ENCODE results near the gene FMNL3. TPM values are rescaled to one million over a fixed set of nuclear protein-coding genes. Genes with fewer than 3 reads are reported as not detected.
A peak's percentile ranks its signal among the peaks of the same experiment; 100 is the strongest.

FMNL3 gene
- total RNA-seq, 6 experiments from 2014 or later = 2.1 to 4.9 (median 2.9) TPM

- Histone ChIP-seq H3K27ac (no peak overlapping the region), H3K27me3 (no peaks in the 10 kb centered on the region), H3K9me3 (no peaks in the 10 kb centered on the region), H3K4me1 (no peaks in the 10 kb centered on the region), H3K36me3 (no peaks in the 10 kb centered on the region), H3K4me3 (no peak overlapping the region)
- intact Hi-C loops (cut with DNase I) = no loop called here
- WGBS (ENCODE audit: insufficient coverage, low coverage, low lambda C conversion rate, missing lambda C conversion rate) = 67% methylated on average over 3 of the region's 3 CpGs
- DNase-seq (no peak), ATAC-seq (no peak)
- no peak for TF ChIP-seq POLR2A (IDR thresholded peaks at IDR 0.05)
- TF ChIP-seq, protein P1, sequence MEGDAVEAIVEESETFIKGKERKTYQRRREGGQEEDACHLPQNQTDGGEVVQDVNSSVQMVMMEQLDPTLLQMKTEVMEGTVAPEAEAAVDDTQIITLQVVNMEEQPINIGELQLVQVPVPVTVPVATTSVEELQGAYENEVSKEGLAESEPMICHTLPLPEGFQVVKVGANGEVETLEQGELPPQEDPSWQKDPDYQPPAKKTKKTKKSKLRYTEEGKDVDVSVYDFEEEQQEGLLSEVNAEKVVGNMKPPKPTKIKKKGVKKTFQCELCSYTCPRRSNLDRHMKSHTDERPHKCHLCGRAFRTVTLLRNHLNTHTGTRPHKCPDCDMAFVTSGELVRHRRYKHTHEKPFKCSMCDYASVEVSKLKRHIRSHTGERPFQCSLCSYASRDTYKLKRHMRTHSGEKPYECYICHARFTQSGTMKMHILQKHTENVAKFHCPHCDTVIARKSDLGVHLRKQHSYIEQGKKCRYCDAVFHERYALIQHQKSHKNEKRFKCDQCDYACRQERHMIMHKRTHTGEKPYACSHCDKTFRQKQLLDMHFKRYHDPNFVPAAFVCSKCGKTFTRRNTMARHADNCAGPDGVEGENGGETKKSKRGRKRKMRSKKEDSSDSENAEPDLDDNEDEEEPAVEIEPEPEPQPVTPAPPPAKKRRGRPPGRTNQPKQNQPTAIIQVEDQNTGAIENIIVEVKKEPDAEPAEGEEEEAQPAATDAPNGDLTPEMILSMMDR (IDR thresholded peaks at IDR 0.05) = no peak
These were observed 23.5 kb downstream of the FMNL3 start for GRCh38 chr12:49683599-49684309.

DNA sequence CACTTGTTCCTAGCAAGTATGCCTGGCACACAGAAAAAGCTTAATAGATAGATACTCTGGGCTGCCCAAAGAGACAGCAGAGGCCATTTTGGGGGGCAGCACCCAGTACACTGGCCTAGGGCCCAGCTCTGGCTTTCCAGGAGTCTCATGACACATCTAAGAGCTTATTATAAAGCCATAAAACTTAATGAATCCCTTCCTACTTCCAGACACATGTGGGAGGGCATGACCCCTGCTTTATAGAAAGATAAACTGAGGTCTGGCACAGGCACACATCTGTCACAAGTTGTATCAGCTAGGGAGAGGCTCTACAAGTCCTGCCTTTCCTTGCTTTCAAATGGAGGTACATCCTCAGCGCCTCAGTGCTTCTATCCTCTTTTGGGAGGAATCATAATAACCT, 27.1 kb downstream of the FMNL3 start:
- 86% methylated on average over 1 of the region's 1 CpG for WGBS (ENCODE audit: insufficient coverage, low coverage, low lambda C conversion rate, missing lambda C conversion rate)
- intact Hi-C loops (cut with DNase I) = no loop called here
- no peak overlapping the region for H3K4me3 ChIP-seq
- no peak for ATAC-seq
- no peak overlapping the region for H3K27ac ChIP-seq
- H3K9me3 ChIP-seq = no peaks in the 10 kb centered on the region
- DNase-seq = no peak
- no peak for TF ChIP-seq POLR2A (IDR thresholded peaks at IDR 0.05)
- TF ChIP-seq, protein P1 (IDR thresholded peaks at IDR 0.05) = no peak
- H3K36me3 ChIP-seq = no peaks in the 10 kb centered on the region
- H3K27me3 ChIP-seq = no peaks in the 10 kb centered on the region
- no peaks in the 10 kb centered on the region for H3K4me1 ChIP-seq

DNA sequence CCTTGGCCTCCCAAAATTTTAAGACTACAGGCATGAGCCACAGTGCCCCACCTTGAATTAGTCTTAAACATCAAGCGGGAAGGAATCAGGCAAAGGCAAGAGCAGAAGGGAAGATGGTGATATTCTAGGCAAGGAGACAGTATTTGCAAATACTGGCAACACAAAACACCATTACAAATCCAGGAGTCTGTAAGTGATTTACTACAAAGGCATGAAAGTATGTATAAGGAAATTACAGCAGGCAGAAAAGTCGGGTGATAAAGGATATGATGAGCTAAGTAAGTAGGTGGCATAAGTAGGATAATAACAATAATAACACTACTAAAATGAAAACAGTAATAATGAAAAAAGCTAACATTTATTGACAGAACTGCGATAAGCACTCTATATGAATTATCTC, 28.5 kb downstream of the FMNL3 start:
- intact Hi-C loops (cut with DNase I) = no loop called here
- DNase-seq (no peak), ATAC-seq (no peak)
- H3K27me3 ChIP-seq = no peaks in the 10 kb centered on the region
- H3K4me1 ChIP-seq = peaks cover 0 to 2% (median 0%) of the 10 kb centered on the region in 4 donors
- H3K4me3 ChIP-seq = no peak overlapping the region
- TF ChIP-seq POLR2A (IDR thresholded peaks at IDR 0.05) = no peak
- TF ChIP-seq, protein P1 (IDR thresholded peaks at IDR 0.05) = no peak
- no peaks in the 10 kb centered on the region for H3K9me3 ChIP-seq
- H3K36me3 ChIP-seq = no peaks in the 10 kb centered on the region
- 68% methylated on average over 3 of the region's 3 CpGs for WGBS (ENCODE audit: insufficient coverage, low coverage, low lambda C conversion rate, missing lambda C conversion rate)
- no peak overlapping the region for H3K27ac ChIP-seq

DNA sequence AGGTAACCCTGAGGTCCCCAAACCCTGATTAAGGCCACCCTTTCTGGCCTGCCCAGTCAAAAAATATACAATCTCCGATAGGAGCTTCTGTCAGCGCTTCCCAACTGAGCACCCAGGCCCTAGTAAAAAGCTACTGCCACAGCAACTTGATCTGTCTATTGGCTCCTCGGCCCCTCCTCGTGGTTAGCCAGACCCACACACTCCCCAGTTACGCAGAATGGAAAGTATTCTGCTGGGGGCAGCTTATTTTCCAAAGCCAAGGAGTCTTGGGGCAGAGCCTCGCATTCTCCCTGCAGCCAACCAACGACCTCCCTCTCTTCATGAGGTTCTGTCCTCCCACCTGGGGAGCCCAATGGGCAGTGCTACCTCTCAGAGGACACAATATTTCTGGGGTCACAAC, 32.1 kb downstream of the FMNL3 start:
- intact Hi-C loops (cut with DNase I) = no loop called here
- no peaks in the 10 kb centered on the region for H3K9me3 ChIP-seq
- no peak overlapping the region for H3K4me3 ChIP-seq
- H3K4me1 ChIP-seq = peaks cover 0 to 2% (median 0%) of the 10 kb centered on the region in 4 donors
- no peak for DNase-seq
- H3K36me3 ChIP-seq = no peaks in the 10 kb centered on the region
- H3K27me3 ChIP-seq = no peaks in the 10 kb centered on the region
- H3K27ac ChIP-seq = peak overlapping the region in 1 of 3 donors; percentile 66
- 56% methylated on average over 4 of the region's 7 CpGs for WGBS (ENCODE audit: insufficient coverage, low coverage, low lambda C conversion rate, missing lambda C conversion rate)
- TF ChIP-seq POLR2A (IDR thresholded peaks at IDR 0.05) = no peak
- TF ChIP-seq, protein P1 (IDR thresholded peaks at IDR 0.05) = no peak
- ATAC-seq = no peak

Data from right lobe of liver (tissue), 6 donors.